DOHH2 (cell line): ENCODE results near the gene RRM2.

Experiments used
- EZH2phosphoT487 ChIP-seq: fragments of 200-600 bp; sonication (generic); IDR thresholded peaks from 2 replicates; pipeline ENCODE4 v1.6.1; 2017; ENCODE audit warnings: borderline replicate concordance, mild to moderate bottlenecking, antibody characterized with exemption, low read length, moderate library complexity, mixed read lengths
- TF ChIP-seq, protein P1 (sequence below): fragments of 200-600 bp; sonication (generic); IDR thresholded peaks from one replicate; pipeline ENCODE4 v1.5.1; 2014; ENCODE audit warnings: antibody characterized with exemption, mild to moderate bottlenecking, low read depth, low read length; ENCODE audit not compliant: poor library complexity, severe bottlenecking

DNA sequence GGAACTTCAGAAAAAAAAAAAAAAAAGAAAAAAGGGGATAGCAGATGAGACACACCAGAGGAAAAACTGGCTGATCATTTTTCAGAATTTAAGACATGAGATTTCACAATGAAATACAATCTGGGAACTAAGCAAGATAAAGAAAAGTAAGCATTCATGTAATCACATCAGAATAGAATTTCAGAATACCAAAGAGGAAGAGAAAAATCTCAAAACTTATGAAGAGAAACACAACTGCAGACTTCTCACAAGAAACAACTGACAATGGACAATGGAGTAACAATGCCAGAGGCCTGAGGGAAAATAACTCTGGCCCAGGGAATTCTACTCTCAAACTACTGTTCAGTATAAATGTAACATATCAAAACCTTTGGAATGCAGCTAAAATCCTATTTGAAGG is 13.2 kb upstream of the RRM2 start:
- TF ChIP-seq, protein P1, sequence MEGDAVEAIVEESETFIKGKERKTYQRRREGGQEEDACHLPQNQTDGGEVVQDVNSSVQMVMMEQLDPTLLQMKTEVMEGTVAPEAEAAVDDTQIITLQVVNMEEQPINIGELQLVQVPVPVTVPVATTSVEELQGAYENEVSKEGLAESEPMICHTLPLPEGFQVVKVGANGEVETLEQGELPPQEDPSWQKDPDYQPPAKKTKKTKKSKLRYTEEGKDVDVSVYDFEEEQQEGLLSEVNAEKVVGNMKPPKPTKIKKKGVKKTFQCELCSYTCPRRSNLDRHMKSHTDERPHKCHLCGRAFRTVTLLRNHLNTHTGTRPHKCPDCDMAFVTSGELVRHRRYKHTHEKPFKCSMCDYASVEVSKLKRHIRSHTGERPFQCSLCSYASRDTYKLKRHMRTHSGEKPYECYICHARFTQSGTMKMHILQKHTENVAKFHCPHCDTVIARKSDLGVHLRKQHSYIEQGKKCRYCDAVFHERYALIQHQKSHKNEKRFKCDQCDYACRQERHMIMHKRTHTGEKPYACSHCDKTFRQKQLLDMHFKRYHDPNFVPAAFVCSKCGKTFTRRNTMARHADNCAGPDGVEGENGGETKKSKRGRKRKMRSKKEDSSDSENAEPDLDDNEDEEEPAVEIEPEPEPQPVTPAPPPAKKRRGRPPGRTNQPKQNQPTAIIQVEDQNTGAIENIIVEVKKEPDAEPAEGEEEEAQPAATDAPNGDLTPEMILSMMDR = no peak
- TF ChIP-seq EZH2phosphoT487 = no peak
